HG03378 (cell line): ENCODE results near the gene TSSK1B.
"Not testable (repeated sequence)": the region's sequence is repeated elsewhere in the genome, so short reads cannot be mapped to it uniquely, and the experiment has no call there.

ENCODE experiments used
- ATAC-seq: cut with Tn5 transposase; IDR thresholded peaks from one replicate; pipeline ENCODE4 v1.9.1; 2021; ENCODE audit warnings: mild to moderate bottlenecking, moderate library complexity; ENCODE audit not compliant: unreplicated experiment

Gene TSSK1B

DNA sequence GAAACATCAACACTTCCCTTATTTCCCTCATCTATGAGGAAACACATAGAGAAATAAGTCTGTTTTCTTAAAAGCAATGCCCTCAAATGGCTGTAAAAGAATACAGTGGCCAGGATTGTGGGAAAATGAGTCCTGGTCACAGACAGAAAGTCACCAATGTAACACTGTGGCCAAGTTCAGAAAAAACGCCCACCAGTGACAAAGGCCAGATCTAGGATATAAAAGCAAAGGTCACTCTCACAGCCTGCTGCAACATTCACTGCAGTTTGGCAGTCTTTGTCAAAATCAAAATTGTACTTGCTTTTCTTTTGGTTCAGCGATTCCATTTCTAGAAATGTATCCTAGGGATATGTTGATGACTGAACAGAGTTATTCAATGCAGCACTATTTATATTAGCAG is 30.5 kb downstream of the TSSK1B start:
- ATAC-seq, result no peak

DNA sequence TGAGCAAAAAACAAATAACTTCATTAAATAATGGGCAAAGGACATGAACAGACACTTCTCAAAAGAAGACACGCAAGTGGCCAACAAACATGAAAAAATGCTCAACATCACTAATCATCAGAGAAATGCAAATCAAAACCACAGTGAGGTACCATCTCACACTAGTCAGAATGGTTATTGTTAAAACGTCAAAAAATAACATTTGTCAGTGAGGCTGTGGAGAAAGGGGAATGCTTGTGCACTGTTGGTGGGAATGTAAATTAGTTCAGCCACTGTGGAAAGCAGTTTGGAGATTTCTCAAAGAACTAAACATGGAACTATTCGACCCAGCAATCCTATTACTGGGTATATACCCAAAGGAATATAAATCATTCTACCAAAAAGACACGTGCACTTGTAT is 36.8 kb downstream of the TSSK1B start:
- ATAC-seq, result not testable (repeated sequence)

DNA sequence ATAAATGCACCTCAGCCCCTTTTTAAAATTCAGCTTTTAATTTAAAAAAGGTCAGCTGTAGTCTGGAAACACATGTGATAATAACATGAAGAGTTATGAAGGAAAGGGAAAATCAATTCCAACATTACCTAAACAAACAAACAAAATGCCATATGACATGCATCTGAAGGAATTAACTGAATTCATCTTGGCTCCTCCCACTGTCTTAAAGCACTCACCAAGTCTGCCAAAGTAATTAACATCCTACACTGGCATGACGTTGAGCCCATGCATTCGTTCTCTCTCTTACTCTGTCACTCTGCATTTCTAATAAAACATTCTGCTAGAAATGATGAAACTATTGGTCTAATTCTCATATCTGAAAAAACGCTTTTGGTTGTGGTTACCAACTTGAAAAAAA is 37.7 kb downstream of the TSSK1B start:
- no peak for ATAC-seq

DNA sequence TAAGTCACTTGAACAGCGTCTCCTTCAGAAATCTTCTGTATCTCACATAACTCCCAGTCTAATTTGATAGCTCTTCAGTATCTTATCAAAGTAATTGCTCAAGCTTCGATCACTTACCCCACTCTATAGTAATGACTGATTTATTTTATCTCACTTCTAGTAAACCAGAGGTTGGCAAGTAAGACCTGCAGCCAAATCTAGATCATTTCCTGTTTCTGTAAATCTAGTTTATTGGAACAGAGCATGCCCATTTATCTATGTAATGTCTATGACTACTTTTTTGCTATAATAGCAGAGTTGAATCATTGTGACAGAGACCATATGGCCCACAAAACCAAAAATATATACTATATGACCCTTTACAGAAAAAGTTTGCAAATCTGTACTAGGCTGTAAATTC is 40.1 kb downstream of the TSSK1B start:
- no peak for ATAC-seq

DNA sequence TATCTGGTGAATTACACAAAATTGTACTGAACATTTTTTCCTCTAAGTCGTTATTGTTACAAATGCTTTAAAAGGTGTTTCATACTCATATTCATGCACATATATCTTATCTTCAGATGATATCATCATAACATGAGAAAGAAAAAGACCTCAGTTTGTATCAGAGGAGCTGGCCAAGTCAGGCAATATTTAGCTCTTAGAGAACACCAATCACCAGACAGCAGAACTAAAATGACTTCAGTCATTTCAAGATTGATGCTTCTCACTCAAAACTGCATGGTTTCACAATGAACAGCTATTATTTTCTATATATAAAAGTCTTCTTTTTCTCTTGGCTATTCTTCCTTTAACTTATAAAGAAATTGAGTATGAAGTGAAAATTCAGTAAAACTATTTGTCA is 44.6 kb downstream of the TSSK1B start:
- ATAC-seq, result no peak

DNA sequence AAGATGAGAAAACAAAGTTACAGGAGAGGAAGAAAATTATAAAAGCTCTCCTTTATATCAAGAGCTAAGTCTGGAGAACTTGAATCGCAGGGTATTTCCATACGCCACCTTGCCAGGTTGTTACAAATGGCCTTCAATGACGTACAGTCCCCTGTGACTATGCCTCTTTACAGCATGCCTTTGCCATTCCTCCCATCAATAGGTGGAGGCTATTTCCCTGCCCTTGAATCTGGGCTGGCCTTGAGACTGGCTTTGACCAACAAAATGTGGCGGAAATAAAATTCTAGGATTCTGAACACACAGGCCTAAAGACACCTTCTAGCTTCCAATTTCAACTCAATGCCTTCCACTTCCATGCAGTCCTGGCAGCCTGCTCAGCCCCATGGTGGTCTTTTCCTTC is 45.7 kb downstream of the TSSK1B start:
- ATAC-seq, result no peak

DNA sequence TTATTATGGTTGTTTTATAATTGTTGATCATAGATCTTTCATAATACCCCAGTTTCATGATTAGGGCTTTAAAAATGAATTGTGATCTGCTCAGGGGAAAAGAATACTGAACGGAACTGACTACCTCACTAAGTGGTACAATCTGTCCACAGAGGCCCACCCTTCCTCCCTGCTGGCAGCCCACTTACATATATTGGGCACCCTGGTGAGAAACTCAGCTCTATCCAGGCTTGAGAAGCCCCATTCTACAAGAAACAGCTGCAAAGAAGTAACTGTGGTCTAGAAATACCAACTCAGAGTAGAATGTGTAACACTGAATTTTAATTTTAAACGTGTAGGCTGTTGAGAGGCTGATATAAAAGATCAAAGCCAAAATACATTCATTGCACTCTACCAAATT is 46.9 kb downstream of the TSSK1B start:
- no peak for ATAC-seq

DNA sequence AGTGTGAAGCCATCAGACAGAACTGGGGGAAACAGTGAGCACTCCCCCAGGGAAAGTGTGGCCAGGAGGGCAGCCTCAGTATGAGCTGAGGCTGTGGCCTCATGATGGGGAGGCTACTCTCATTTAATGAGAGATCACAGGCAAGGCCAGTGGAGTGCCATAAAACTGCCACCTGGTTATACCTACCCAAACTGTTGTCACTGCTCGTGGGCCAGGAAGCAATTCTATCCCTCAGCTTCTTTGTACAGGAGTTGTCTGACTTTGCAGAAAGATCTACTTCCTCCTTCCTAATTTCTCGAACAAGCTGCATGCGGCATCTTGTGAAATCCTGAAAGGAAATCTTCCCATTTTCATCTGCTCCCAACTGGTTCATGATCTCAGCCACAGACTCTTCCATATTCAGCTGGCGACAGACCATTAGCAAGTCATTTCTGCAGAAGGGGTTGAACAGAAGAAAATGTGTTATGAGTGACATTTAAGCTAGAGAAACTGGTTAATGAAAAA is 50.0 kb downstream of the TSSK1B start:
- ATAC-seq, result no peak

DNA sequence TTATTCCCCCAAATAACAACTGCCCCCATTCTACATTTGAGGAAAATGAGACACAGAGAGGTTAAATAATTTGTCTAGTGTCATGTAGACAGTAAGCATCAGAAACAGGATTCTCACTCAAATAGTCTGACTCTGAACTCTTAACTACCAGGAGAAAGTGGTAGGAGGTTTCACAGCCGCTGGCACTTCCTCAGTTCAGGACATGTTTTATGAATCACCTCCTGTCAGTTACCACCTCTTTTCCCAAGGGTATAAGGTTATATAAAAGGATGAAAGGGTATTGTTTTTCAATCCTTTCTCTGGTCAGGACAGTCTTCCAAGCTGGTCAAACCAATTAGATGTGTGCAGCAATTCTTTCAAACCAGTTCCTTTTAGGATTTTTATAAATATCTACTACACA is 52.1 kb downstream of the TSSK1B start:
- no peak for ATAC-seq
